ENCODE measurements around the gene POC1B.

DNA sequence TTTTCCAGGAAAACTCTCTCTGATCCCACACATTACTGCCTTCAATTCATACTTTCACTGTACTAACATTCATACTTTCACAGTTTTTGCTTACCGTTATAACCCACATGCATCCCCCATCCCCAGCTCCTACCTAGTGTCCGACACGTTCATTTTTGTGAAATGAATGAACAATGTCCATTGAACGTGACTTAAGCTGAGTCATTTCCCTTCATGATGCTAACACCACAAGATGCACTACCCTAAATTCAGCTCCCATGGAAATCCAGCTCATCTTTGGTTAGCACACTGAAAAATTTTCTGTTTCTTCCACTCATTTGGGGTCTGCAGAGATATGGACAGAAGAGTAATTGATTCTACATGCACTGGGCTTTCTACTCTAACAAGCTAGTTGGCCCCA, 85.9 kb downstream of the POC1B start:
- TF ChIP-seq EZH2phosphoT487 (IDR thresholded peaks at IDR 0.05; ENCODE audit: insufficient read depth, low read depth) (no peak), EZH2 (IDR thresholded peaks at IDR 0.05; ENCODE audit: insufficient read depth, poor library complexity, severe bottlenecking) (no peak)

Data from GM23248 (cell line).